ENCODE data around the gene FRAS1. TPM values are rescaled to one million over a fixed set of nuclear protein-coding genes. Genes with fewer than 3 reads are reported as not detected.

Gene FRAS1
- total and polyA plus RNA-seq, 5 donors from 2014 or later = not detected

DNA sequence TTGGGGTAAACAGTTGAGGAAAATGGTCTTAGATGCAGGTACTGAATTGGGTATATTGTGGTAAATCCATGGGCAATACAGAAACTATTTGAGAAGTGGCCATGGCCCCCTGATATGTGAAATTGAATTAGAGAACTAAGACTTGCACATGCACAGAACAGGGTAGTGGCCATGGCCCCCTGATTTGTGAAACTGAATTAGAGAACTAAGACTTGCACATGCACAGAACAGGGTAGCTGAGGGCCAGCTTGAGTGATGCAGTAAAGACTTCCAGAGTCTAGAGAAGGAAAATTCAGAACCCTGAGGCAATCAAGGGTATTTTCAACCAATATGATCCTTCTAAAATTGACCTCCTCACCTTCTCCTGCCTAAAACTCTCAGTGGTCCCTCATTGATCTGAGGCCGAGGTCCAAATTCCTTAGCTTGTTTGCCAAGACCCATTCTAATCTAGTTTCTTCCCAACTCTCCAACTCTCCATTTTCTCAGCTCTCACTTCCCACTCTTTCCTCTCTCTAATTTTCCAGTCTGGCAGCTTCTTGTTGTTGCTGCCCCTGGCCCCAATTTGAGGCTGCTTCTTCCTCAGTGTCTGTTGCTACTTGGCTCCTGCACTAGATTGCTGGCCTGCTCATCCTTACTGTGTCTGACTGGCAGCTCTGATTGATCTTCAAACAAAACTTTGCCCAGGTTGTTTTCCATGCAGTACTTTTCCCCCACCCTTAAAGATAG lies 72.4 kb downstream of the FRAS1 start:
- H3K27ac ChIP-seq (ENCODE audit: insufficient read depth, low read length, poor library complexity, severe bottlenecking) = no peak overlapping the region
- Mint-ChIP-seq H3K27me3 (peaks cover 6% of the 10 kb centered on the region), H3K4me1 (no peaks in the 10 kb centered on the region), H3K27ac (no peak overlapping the region), H3K36me3 (no peaks in the 10 kb centered on the region), H3K9me3 (peaks cover 0 to 8% (median 4%) of the 10 kb centered on the region in 7 donors), H3K4me3 (no peak overlapping the region)
- H3K4me3 ChIP-seq (ENCODE audit: low read depth, low read length) = no peak overlapping the region
- no peaks in the 10 kb centered on the region for H3K4me1 ChIP-seq (ENCODE audit: control insufficient read depth, insufficient read depth, low read length, poor library complexity, severe bottlenecking)
- no peaks in the 10 kb centered on the region for H3K27me3 ChIP-seq (ENCODE audit: control insufficient read depth, insufficient read depth, low read length)
- ATAC-seq (ENCODE audit: low read depth in 2 of 2) (no peak), DNase-seq (no peak)
- H3K9me3 ChIP-seq (ENCODE audit: control insufficient read depth in 2 of 2, low read length in 2 of 2) = no peaks in the 10 kb centered on the region
- H3K36me3 ChIP-seq (ENCODE audit: control insufficient read depth, insufficient read depth, low read length) = no peaks in the 10 kb centered on the region

DNA sequence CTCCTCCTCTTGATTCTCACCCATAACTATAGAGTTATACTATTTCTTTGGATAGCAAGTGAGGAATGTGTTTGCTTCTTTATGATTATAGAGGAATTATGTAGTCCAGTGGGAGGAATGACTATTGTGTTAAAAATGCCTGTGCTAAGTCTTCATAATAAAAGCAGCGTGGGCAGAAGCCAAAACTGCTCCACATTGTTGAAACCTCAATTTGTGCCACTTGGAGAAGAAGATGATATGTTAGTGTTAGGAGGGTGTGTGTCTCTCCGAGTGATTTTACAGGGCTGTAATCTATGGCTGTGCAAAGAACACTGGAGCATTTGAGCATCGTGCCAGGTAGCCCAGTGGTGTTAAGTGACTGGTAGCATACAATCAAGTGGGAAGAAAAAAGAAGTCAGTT lies 74.3 kb downstream of the FRAS1 start:
- no peak overlapping the region for H3K27ac ChIP-seq (ENCODE audit: insufficient read depth, low read length, poor library complexity, severe bottlenecking)
- H3K27me3 Mint-ChIP-seq = no peaks in the 10 kb centered on the region
- H3K4me1 ChIP-seq (ENCODE audit: control insufficient read depth, insufficient read depth, low read length, poor library complexity, severe bottlenecking) = no peaks in the 10 kb centered on the region
- H3K4me1 Mint-ChIP-seq = no peaks in the 10 kb centered on the region
- ATAC-seq (ENCODE audit: low read depth in 2 of 2) (no peak), DNase-seq (no peak)
- H3K27ac Mint-ChIP-seq = no peak overlapping the region
- H3K9me3 Mint-ChIP-seq = peaks cover 0 to 8% (median 4%) of the 10 kb centered on the region in 7 donors
- H3K36me3 Mint-ChIP-seq = no peaks in the 10 kb centered on the region
- H3K27me3 ChIP-seq (ENCODE audit: control insufficient read depth, insufficient read depth, low read length) = no peaks in the 10 kb centered on the region
- no peak overlapping the region for H3K4me3 ChIP-seq (ENCODE audit: low read depth, low read length)
- H3K9me3 ChIP-seq (ENCODE audit: control insufficient read depth in 2 of 2, low read length in 2 of 2) = no peaks in the 10 kb centered on the region
- H3K4me3 Mint-ChIP-seq = no peak overlapping the region
- no peaks in the 10 kb centered on the region for H3K36me3 ChIP-seq (ENCODE audit: control insufficient read depth, insufficient read depth, low read length)

DNA sequence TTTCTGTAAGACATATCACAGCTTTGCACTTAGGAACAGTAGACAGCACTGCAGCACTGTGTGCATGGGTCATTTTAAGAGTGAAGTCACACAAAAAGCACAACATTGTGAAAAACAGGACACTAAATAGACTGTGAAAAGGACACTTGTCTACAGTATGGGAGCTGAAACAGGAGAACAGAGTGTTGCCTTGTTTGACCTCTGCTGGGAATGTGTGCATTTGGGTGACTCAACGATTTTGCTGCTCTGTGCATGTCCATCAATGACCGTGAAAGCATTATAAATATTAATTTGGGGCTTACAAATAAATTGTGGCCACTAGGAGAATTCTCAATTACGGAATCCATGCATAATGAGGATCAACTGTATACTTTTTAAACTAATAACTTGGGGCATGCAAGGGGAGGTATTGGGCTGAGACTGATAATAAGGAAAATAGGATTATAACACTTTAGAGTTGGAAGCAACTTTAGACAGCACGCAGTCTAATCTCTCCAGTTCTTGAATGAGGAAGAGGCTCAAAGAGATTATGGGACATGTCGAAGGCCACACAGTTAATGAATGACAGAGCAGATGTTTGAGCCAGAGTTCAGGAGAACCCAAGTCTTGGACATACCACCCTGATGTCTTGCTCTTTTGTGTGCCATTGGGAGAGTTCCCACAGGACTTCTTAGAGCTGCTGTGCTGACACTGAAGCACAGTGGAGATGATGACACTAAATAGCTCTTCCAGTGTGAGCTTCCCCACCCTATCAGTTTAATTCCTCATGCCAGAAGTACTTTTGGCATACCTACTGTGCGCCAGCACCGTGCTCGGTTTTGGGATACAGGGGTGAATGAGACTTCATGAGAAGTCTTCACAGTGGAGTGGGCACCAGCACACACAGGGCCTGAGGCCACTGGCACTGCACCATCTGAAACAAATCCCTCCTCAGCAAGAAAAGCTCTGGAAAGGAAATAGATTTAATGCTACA lies 79.3 kb downstream of the FRAS1 start:
- Histone ChIP-seq H3K4me3 (ENCODE audit: low read depth, low read length) (no peak overlapping the region), H3K4me1 (ENCODE audit: control insufficient read depth, insufficient read depth, low read length, poor library complexity, severe bottlenecking) (no peaks in the 10 kb centered on the region), H3K9me3 (ENCODE audit: control insufficient read depth in 2 of 2, low read length in 2 of 2) (no peaks in the 10 kb centered on the region), H3K27me3 (ENCODE audit: control insufficient read depth, insufficient read depth, low read length) (no peaks in the 10 kb centered on the region), H3K27ac (ENCODE audit: insufficient read depth, low read length, poor library complexity, severe bottlenecking) (no peak overlapping the region), H3K36me3 (ENCODE audit: control insufficient read depth, insufficient read depth, low read length) (no peaks in the 10 kb centered on the region)
- no peaks in the 10 kb centered on the region for H3K27me3 Mint-ChIP-seq
- H3K36me3 Mint-ChIP-seq = no peaks in the 10 kb centered on the region
- no peaks in the 10 kb centered on the region for H3K4me1 Mint-ChIP-seq
- ATAC-seq (ENCODE audit: low read depth in 2 of 2) = no peak
- DNase-seq = no peak
- peaks cover 0 to 7% (median under 1%) of the 10 kb centered on the region in 7 donors for H3K9me3 Mint-ChIP-seq
- no peak overlapping the region for H3K27ac Mint-ChIP-seq
- H3K4me3 Mint-ChIP-seq = no peak overlapping the region

DNA sequence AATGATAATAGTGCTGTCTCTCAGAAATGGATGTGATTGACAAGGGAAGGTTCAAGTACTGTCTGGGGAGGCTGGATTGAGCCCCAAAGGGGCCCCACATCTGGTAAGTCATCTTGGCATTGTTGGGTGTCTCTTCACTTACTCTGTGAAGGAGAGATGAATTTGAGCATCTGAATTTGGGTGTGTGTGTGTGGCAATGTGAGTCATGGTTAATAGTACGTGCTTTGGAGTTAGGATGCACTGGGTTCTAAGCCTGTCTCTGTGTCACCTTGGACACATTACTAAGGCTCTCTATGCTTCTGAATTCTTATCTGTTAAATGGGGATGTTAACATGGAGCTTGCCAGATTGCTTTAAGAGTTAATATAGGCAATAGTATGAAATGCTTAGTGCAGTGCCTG lies 80.4 kb downstream of the FRAS1 start:
- Histone ChIP-seq H3K27me3 (ENCODE audit: control insufficient read depth, insufficient read depth, low read length) (no peaks in the 10 kb centered on the region), H3K9me3 (ENCODE audit: control insufficient read depth in 2 of 2, low read length in 2 of 2) (no peaks in the 10 kb centered on the region), H3K4me1 (ENCODE audit: control insufficient read depth, insufficient read depth, low read length, poor library complexity, severe bottlenecking) (no peaks in the 10 kb centered on the region), H3K36me3 (ENCODE audit: control insufficient read depth, insufficient read depth, low read length) (no peaks in the 10 kb centered on the region), H3K4me3 (ENCODE audit: low read depth, low read length) (no peak overlapping the region), H3K27ac (ENCODE audit: insufficient read depth, low read length, poor library complexity, severe bottlenecking) (no peak overlapping the region)
- Mint-ChIP-seq H3K4me1 (no peaks in the 10 kb centered on the region), H3K27ac (no peak overlapping the region), H3K4me3 (no peak overlapping the region), H3K36me3 (no peaks in the 10 kb centered on the region), H3K27me3 (no peaks in the 10 kb centered on the region), H3K9me3 (peaks cover 0 to 7% (median 3%) of the 10 kb centered on the region in 7 donors)
- DNase-seq (no peak), ATAC-seq (ENCODE audit: low read depth in 2 of 2) (no peak)

DNA sequence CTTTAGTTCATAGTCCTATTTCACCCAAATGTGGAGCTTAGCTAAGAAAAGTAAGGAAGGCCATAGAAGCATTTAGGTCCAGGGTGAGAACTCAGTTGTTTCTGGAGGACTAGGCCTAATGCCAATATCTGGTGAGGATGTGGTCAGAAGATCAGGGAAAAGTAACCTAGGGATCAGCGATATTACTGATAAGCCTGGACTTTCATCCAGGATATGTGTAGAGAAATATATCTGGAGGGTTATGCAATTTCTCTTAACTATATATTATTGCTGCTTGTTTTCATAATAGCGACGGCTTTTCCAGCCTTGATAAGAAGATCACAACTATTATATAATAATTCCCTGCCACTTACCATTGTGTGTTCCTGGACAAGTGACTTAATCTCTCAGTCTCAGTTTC lies 81.1 kb downstream of the FRAS1 start:
- Histone ChIP-seq H3K4me3 (ENCODE audit: low read depth, low read length) (no peak overlapping the region), H3K27me3 (ENCODE audit: control insufficient read depth, insufficient read depth, low read length) (no peaks in the 10 kb centered on the region), H3K36me3 (ENCODE audit: control insufficient read depth, insufficient read depth, low read length) (no peaks in the 10 kb centered on the region), H3K9me3 (ENCODE audit: control insufficient read depth in 2 of 2, low read length in 2 of 2) (no peaks in the 10 kb centered on the region), H3K27ac (ENCODE audit: insufficient read depth, low read length, poor library complexity, severe bottlenecking) (no peak overlapping the region), H3K4me1 (ENCODE audit: control insufficient read depth, insufficient read depth, low read length, poor library complexity, severe bottlenecking) (no peaks in the 10 kb centered on the region)
- H3K36me3 Mint-ChIP-seq = no peaks in the 10 kb centered on the region
- H3K27me3 Mint-ChIP-seq = no peaks in the 10 kb centered on the region
- H3K27ac Mint-ChIP-seq = no peak overlapping the region
- DNase-seq (no peak), ATAC-seq (ENCODE audit: low read depth in 2 of 2) (no peak)
- H3K4me3 Mint-ChIP-seq = no peak overlapping the region
- H3K9me3 Mint-ChIP-seq = peaks cover 0 to 7% (median 3%) of the 10 kb centered on the region in 7 donors
- H3K4me1 Mint-ChIP-seq = no peaks in the 10 kb centered on the region

DNA sequence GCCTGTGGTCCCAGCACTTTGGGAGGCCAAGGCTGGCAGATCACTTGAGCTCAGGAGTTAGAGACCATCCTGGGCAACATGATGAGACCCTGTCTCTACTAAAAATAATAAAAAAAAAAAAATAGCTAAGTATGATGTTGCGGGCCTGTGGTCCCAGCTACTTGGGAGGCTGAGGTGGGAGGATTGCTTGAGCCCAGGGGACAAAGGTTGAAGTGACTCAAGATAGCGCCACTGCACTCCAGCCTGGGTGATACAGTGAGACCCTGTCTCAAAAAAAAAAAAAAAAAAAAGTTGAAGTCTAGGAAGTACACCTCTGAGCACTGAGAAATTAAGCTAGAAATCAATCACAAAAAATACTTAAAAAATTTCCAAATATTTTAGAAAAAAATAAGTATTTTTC lies 86.5 kb downstream of the FRAS1 start:
- Mint-ChIP-seq H3K9me3 (peaks cover 0 to 7% (median 3%) of the 10 kb centered on the region in 7 donors), H3K27me3 (peaks cover 6% of the 10 kb centered on the region), H3K4me3 (no peak overlapping the region), H3K27ac (no peak overlapping the region), H3K4me1 (no peaks in the 10 kb centered on the region), H3K36me3 (no peaks in the 10 kb centered on the region)
- no peak for DNase-seq
- Histone ChIP-seq H3K27me3 (ENCODE audit: control insufficient read depth, insufficient read depth, low read length) (no peaks in the 10 kb centered on the region), H3K27ac (ENCODE audit: insufficient read depth, low read length, poor library complexity, severe bottlenecking) (no peak overlapping the region), H3K9me3 (ENCODE audit: control insufficient read depth in 2 of 2, low read length in 2 of 2) (no peaks in the 10 kb centered on the region), H3K4me3 (ENCODE audit: low read depth, low read length) (no peak overlapping the region), H3K36me3 (ENCODE audit: control insufficient read depth, insufficient read depth, low read length) (no peaks in the 10 kb centered on the region), H3K4me1 (ENCODE audit: control insufficient read depth, insufficient read depth, low read length, poor library complexity, severe bottlenecking) (no peaks in the 10 kb centered on the region)
- no peak for ATAC-seq (ENCODE audit: low read depth in 2 of 2)

DNA sequence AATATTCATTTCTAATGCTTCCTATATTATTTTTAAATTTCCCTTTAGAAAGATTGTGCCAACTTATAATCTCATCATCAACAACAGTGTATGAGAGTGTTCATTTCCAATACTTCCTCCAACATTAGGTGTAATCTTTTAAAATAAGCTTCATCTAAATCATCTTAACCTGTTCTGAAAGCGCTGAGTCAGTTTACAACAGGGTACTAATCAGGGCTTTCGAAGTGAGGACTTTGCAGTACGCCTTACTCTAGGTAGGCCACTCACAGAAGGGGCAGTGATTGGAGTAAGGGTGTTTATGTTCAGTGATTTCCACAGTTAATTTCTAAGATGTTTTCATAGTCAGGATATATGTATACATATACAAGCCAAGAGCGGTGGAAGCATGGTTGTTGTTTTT lies 87.9 kb downstream of the FRAS1 start:
- no peaks in the 10 kb centered on the region for H3K36me3 Mint-ChIP-seq
- Histone ChIP-seq H3K36me3 (ENCODE audit: control insufficient read depth, insufficient read depth, low read length) (no peaks in the 10 kb centered on the region), H3K27me3 (ENCODE audit: control insufficient read depth, insufficient read depth, low read length) (no peaks in the 10 kb centered on the region), H3K4me1 (ENCODE audit: control insufficient read depth, insufficient read depth, low read length, poor library complexity, severe bottlenecking) (no peaks in the 10 kb centered on the region), H3K9me3 (ENCODE audit: control insufficient read depth in 2 of 2, low read length in 2 of 2) (no peaks in the 10 kb centered on the region), H3K4me3 (ENCODE audit: low read depth, low read length) (no peak overlapping the region), H3K27ac (ENCODE audit: insufficient read depth, low read length, poor library complexity, severe bottlenecking) (no peak overlapping the region)
- no peak overlapping the region for H3K27ac Mint-ChIP-seq
- peaks cover 6% of the 10 kb centered on the region for H3K27me3 Mint-ChIP-seq
- H3K4me1 Mint-ChIP-seq = no peaks in the 10 kb centered on the region
- peaks cover 0 to 7% (median 2%) of the 10 kb centered on the region in 7 donors for H3K9me3 Mint-ChIP-seq
- no peak overlapping the region for H3K4me3 Mint-ChIP-seq
- ATAC-seq (ENCODE audit: low read depth in 2 of 2) (no peak), DNase-seq (no peak)

All from CD4-positive, CD25-positive, alpha-beta regulatory T cell (primary cell).